HepG2 (cell line): ENCODE measurements around the gene STMN3. TPM values are rescaled to one million over a fixed set of nuclear protein-coding genes. Genes with fewer than 3 reads are reported as not detected.
A peak's percentile ranks its signal among the peaks of the same experiment; 100 is the strongest.

Experiments
- CREM ChIP-seq, 2 experiments: sonication (generic) in 1 of 2; formaldehyde crosslinking in 1 of 2; IDR thresholded peaks; 2 replicates each; pipeline versions ENCODE4 v1.4.0 to v1.6.1; 2016 to 2020; ENCODE audit warnings: antibody characterized with exemption in 1 of 2, mild to moderate bottlenecking in 1 of 2, missing genetic modification reagents in 1 of 2
- DNMT3B ChIP-seq: conservative IDR thresholded peaks from 2 replicates; pipeline ENCODE4 v1.6.1; 2016; ENCODE audit warnings: missing biosample characterization, control low read depth
- EED ChIP-seq: sonication (generic); formaldehyde crosslinking; IDR thresholded peaks from 2 replicates; pipeline ENCODE4 v1.5.0; 2020; ENCODE audit warnings: mild to moderate bottlenecking, missing genetic modification reagents
- ERF ChIP-seq: IDR thresholded peaks from 2 replicates; pipeline ENCODE4 v1.6.1; 2018; ENCODE audit warnings: missing biosample characterization, missing genetic modification reagents
- ESRRA ChIP-seq: sonication (generic); formaldehyde crosslinking; IDR thresholded peaks from 2 replicates; pipeline ENCODE4 v1.5.1; 2020; ENCODE audit warnings: mild to moderate bottlenecking, low read depth, missing genetic modification reagents
- GPN1 ChIP-seq: sonication (generic); formaldehyde crosslinking; IDR thresholded peaks from 2 replicates; pipeline ENCODE4 v1.5.1; 2020; ENCODE audit warnings: missing genetic modification reagents, borderline replicate concordance
- HMG20A ChIP-seq: IDR thresholded peaks from 2 replicates; pipeline ENCODE4 v1.6.1; 2016; ENCODE audit warnings: borderline replicate concordance
- MEIS1 ChIP-seq: sonication (generic); formaldehyde crosslinking; IDR thresholded peaks from 2 replicates; pipeline ENCODE4 v1.9.0; 2021; ENCODE audit warnings: mild to moderate bottlenecking, missing genetic modification reagents, moderate library complexity, borderline replicate concordance
- NFE2L2 ChIP-seq: fragments of 150-350 bp; IDR thresholded peaks from 2 replicates; pipeline ENCODE4 v1.6.1; 2014; ENCODE audit warnings: low read length
- RFX3 ChIP-seq: IDR thresholded peaks from 2 replicates; pipeline ENCODE4 v1.6.1; 2016; ENCODE audit warnings: missing biosample characterization, missing genetic modification reagents
- RNF2 ChIP-seq: fragments of 450-650 bp; conservative IDR thresholded peaks from 2 replicates; pipeline ENCODE4 v1.6.1; 2016; ENCODE audit warnings: low read depth
- SALL2 ChIP-seq: sonication (generic); formaldehyde crosslinking; IDR thresholded peaks from 2 replicates; pipeline ENCODE4 v1.8.1; 2023; ENCODE audit warnings: mild to moderate bottlenecking, missing genetic modification reagents, inconsistent platforms
- SETDB1 ChIP-seq: sonication (generic); formaldehyde crosslinking; IDR thresholded peaks from 2 replicates; pipeline ENCODE4 v1.5.1; 2020; ENCODE audit warnings: missing genetic modification reagents, mild to moderate bottlenecking, borderline replicate concordance
- ZBTB20 ChIP-seq: sonication (generic); formaldehyde crosslinking; IDR thresholded peaks from 2 replicates; pipeline ENCODE4 v1.8.1; 2023; ENCODE audit warnings: missing genetic modification reagents, low read depth, mild to moderate bottlenecking, borderline replicate concordance
- ZKSCAN8 ChIP-seq: IDR thresholded peaks from 2 replicates; pipeline ENCODE4 v1.6.1; 2016; ENCODE audit warnings: borderline replicate concordance, missing genetic modification reagents, missing compliant biosample characterization
- ZNF549 ChIP-seq: sonication (generic); formaldehyde crosslinking; IDR thresholded peaks from 2 replicates; pipeline ENCODE4 v1.5.0; 2020; ENCODE audit warnings: missing genetic modification reagents
- ZNF598 ChIP-seq: sonication (generic); formaldehyde crosslinking; IDR thresholded peaks from 2 replicates; pipeline ENCODE4 v1.5.1; 2020; ENCODE audit warnings: mild to moderate bottlenecking, missing genetic modification reagents, borderline replicate concordance
- ZNF747 ChIP-seq: sonication (generic); formaldehyde crosslinking; IDR thresholded peaks from 2 replicates; pipeline ENCODE4 v1.8.1; 2023; ENCODE audit warnings: missing genetic modification reagents, mild to moderate bottlenecking, borderline replicate concordance
- ZSCAN22 ChIP-seq: sonication (generic); formaldehyde crosslinking; IDR thresholded peaks from 2 replicates; pipeline ENCODE4 v1.4.0; 2020; ENCODE audit warnings: mild to moderate bottlenecking, missing genetic modification reagents
- polyA plus RNA-seq, 8 experiments: library from polyadenylated mRNA; depleted of rRNA in 3 of 8; stranded (reverse) in 7 of 8; unstranded in 1 of 8; fragments of >200 nt; fragmentation: Illumina TruSeq in 4 of 8; extraction: Trizol in 4 of 8; gene quantifications; 2 replicates each; pipeline versions ENCODE4 v1.2.1 to v1.2.3, GENCODE V29; 2011 to 2016; ENCODE audit warnings: low read depth in 4 of 8, missing spikeins in 1 of 8, mixed read lengths in 1 of 8; ENCODE audit not compliant: insufficient read depth in 1 of 8
- total RNA-seq, 5 experiments: library from RNA; depleted of rRNA; stranded (reverse); fragments of >200 nt; fragmentation: Illumina TruSeq; extraction: Trizol; gene quantifications; 2 replicates each; pipeline ENCODE4 v1.2.3, GENCODE V29; 2016; ENCODE audit warnings: low read depth in 1 of 5
- TF ChIP-seq, protein P1 (sequence below): sonication (generic); formaldehyde crosslinking; IDR thresholded peaks from 2 replicates; pipeline ENCODE4 v1.8.0; 2022; ENCODE audit warnings: missing genetic modification reagents, mild to moderate bottlenecking, inconsistent platforms, borderline replicate concordance
- TF ChIP-seq, protein P2 (sequence below): sonication (generic); formaldehyde crosslinking; IDR thresholded peaks from 2 replicates; pipeline ENCODE4 v1.4.0; 2020; ENCODE audit warnings: missing genetic modification reagents
- TF ChIP-seq, protein P3 (sequence below): sonication (generic); formaldehyde crosslinking; IDR thresholded peaks from 2 replicates; pipeline ENCODE4 v1.8.0; 2022; ENCODE audit warnings: mild to moderate bottlenecking, missing genetic modification reagents, borderline replicate concordance
- TF ChIP-seq, protein P4 (sequence below): fragments of 450-650 bp; IDR thresholded peaks from 2 replicates; pipeline ENCODE4 v1.6.1; 2017
- TF ChIP-seq, protein P5 (sequence below): IDR thresholded peaks from 2 replicates; pipeline ENCODE4 v1.6.1; 2016; ENCODE audit warnings: missing compliant biosample characterization, missing genetic modification reagents, borderline replicate concordance

The STMN3 gene
- total and polyA plus RNA-seq, 2 of the 13 experiments (the other 11 are each of a cell fraction or from before 2014, with no cell fraction given): 21.0 to 48.3 TPM

DNA sequence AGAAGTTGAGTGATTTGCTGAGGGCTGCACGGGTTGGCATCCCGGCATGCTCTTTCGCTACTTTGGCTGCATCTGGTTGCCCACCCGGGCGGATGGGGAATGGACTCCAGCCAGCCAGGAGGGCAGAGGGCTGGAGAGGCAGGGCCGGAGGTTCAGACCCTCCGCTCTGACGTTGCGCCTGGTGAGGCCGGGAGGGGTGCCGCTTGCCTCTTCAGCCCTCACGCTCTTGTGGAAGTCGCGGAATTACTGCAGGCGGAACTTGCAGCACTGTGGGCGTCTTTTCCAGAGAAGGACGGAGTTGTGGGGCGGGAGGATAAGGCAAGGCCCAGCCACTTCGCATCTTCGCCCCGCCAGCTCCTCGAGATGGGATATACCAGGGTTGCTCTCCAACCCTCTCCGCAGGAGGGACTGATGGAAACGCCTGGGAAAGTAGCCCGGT is 5.5 kb upstream of the STMN3 start (continued):
- no peak for TF ChIP-seq ZBTB20 (CRISPR knock-in tag)
- TF ChIP-seq CREM (IDR thresholded peaks at IDR 0.05): no peak
- 0 out of 2 replicates have a peak, but pooled peaks have one; percentile 3 for TF ChIP-seq CREM (CRISPR knock-in tag; IDR thresholded peaks at IDR 0.05)
- TF ChIP-seq GPN1: no peak
- no peak for TF ChIP-seq DNMT3B
- TF ChIP-seq ZNF598 (CRISPR knock-in tag): no peak
- TF ChIP-seq ZSCAN22 (CRISPR knock-in tag): no peak
- no peak for TF ChIP-seq RFX3 (CRISPR knock-in tag)
- TF ChIP-seq ESRRA (CRISPR knock-in tag): no peak
- no peak for TF ChIP-seq ZNF549
- TF ChIP-seq, protein P1, sequence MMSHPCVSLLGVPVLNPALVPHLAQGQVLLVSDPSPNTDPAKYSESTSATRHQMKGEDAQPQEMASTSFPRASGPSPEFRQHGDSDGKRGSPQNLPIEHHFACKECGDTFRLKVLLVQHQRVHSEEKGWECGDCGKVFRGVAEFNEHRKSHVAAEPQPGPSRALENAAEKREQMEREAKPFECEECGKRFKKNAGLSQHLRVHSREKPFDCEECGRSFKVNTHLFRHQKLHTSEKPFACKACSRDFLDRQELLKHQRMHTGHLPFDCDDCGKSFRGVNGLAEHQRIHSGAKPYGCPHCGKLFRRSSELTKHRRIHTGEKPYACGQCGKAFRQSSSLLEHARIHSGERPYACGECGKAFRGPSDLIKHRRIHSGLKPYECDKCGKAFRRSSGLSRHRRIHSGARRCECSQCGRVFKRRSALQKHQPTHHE (CRISPR knock-in tag): no peak
- TF ChIP-seq NFE2L2: no peak
- TF ChIP-seq, protein P2, sequence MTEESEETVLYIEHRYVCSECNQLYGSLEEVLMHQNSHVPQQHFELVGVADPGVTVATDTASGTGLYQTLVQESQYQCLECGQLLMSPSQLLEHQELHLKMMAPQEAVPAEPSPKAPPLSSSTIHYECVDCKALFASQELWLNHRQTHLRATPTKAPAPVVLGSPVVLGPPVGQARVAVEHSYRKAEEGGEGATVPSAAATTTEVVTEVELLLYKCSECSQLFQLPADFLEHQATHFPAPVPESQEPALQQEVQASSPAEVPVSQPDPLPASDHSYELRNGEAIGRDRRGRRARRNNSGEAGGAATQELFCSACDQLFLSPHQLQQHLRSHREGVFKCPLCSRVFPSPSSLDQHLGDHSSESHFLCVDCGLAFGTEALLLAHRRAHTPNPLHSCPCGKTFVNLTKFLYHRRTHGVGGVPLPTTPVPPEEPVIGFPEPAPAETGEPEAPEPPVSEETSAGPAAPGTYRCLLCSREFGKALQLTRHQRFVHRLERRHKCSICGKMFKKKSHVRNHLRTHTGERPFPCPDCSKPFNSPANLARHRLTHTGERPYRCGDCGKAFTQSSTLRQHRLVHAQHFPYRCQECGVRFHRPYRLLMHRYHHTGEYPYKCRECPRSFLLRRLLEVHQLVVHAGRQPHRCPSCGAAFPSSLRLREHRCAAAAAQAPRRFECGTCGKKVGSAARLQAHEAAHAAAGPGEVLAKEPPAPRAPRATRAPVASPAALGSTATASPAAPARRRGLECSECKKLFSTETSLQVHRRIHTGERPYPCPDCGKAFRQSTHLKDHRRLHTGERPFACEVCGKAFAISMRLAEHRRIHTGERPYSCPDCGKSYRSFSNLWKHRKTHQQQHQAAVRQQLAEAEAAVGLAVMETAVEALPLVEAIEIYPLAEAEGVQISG: no peak
- TF ChIP-seq ERF (CRISPR knock-in tag): no peak
- TF ChIP-seq ZKSCAN8 (CRISPR knock-in tag): no peak
- 0 out of 2 replicates have a peak, but pooled peaks have one; percentile 51 for TF ChIP-seq EED (CRISPR knock-in tag)
- TF ChIP-seq SALL2 (CRISPR knock-in tag): no peak
- TF ChIP-seq, protein P3, sequence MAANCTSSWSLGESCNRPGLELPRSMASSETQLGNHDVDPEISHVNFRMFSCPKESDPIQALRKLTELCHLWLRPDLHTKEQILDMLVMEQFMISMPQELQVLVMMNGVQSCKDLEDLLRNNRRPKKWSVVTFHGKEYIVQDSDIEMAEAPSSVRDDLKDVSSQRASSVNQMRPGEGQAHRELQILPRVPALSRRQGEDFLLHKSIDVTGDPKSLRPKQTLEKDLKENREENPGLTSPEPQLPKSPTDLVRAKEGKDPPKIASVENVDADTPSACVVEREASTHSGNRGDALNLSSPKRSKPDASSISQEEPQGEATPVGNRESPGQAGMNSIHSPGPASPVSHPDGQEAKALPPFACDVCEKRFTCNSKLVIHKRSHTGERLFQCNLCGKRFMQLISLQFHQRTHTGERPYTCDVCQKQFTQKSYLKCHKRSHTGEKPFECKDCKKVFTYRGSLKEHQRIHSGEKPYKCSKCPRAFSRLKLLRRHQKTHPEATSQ (CRISPR knock-in tag): no peak
- TF ChIP-seq, protein P4, sequence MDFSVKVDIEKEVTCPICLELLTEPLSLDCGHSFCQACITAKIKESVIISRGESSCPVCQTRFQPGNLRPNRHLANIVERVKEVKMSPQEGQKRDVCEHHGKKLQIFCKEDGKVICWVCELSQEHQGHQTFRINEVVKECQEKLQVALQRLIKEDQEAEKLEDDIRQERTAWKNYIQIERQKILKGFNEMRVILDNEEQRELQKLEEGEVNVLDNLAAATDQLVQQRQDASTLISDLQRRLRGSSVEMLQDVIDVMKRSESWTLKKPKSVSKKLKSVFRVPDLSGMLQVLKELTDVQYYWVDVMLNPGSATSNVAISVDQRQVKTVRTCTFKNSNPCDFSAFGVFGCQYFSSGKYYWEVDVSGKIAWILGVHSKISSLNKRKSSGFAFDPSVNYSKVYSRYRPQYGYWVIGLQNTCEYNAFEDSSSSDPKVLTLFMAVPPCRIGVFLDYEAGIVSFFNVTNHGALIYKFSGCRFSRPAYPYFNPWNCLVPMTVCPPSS: no peak
- TF ChIP-seq HMG20A (CRISPR knock-in tag): no peak
- TF ChIP-seq SETDB1 (CRISPR knock-in tag): no peak
- no peak for TF ChIP-seq RNF2
- no peak for TF ChIP-seq MEIS1 (CRISPR knock-in tag)
- 0 out of 2 replicates have a peak, but pooled peaks have one; percentile 2 for TF ChIP-seq ZNF747 (CRISPR knock-in tag)
- TF ChIP-seq, protein P5, sequence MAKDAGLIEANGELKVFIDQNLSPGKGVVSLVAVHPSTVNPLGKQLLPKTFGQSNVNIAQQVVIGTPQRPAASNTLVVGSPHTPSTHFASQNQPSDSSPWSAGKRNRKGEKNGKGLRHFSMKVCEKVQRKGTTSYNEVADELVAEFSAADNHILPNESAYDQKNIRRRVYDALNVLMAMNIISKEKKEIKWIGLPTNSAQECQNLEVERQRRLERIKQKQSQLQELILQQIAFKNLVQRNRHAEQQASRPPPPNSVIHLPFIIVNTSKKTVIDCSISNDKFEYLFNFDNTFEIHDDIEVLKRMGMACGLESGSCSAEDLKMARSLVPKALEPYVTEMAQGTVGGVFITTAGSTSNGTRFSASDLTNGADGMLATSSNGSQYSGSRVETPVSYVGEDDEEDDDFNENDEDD (CRISPR knock-in tag): no peak
